OCI-LY3 (cell line): ENCODE data around the gene COL4A1.

Source experiments
- H2AFZ ChIP-seq: fragments of 200-600, 300-600 bp; shearing (Covaris generic); 2 replicates; pipeline ENCODE4 v1.6.0; 2014; ENCODE audit warnings: antibody characterized with exemption, low read depth, low read length
- H3K27ac ChIP-seq: fragments of 200-600, 300-600 bp; sonication (generic); 2 replicates; pipeline ENCODE4 v1.5.1; 2014; ENCODE audit warnings: mild to moderate bottlenecking, low read length, moderate library complexity, mixed read lengths
- H3K27me3 ChIP-seq: fragments of 200-600, 300-600 bp; sonication (generic); 2 replicates; pipeline ENCODE4 v1.6.1; 2014; ENCODE audit warnings: low read depth, low read length, mixed read lengths
- H3K36me3 ChIP-seq: fragments of 200-600, 300-600 bp; sonication (generic); replicated peaks from 2 replicates; pipeline ENCODE3; 2014; ENCODE audit warnings: low read depth, low read length, mixed read lengths
- H3K4me1 ChIP-seq: fragments of 300-600, 200-600 bp; sonication (generic); 2 replicates; pipeline ENCODE4 v1.6.1; 2014; ENCODE audit warnings: low read length, mixed read lengths
- H3K4me2 ChIP-seq: fragments of 200-600, 300-600 bp; sonication (generic); 2 replicates; pipeline ENCODE4 v1.6.1; 2014; ENCODE audit warnings: low read length, mixed read lengths
- H3K4me3 ChIP-seq: fragments of 300-600, 200-600 bp; sonication (generic); 2 replicates; pipeline ENCODE4 v1.5.1; 2014; ENCODE audit warnings: antibody characterized with exemption, mild to moderate bottlenecking, low read length, moderate library complexity
- H3K79me2 ChIP-seq: fragments of 300-600, 200-600 bp; shearing (Covaris generic); 2 replicates; pipeline ENCODE4 v1.6.1; 2014; ENCODE audit warnings: mild to moderate bottlenecking, low read length, mixed read lengths
- H3K9ac ChIP-seq: fragments of 300-600, 200-600 bp; shearing (Covaris generic); 2 replicates; pipeline ENCODE4 v1.6.0; 2014; ENCODE audit warnings: mild to moderate bottlenecking, low read length, moderate library complexity
- H3K9me3 ChIP-seq: fragments of 200-600, 300-600 bp; shearing (Covaris generic); 2 replicates; pipeline ENCODE4 v1.6.1; 2014; ENCODE audit warnings: low read length, mixed read lengths; ENCODE audit not compliant: insufficient read depth
- H4K20me1 ChIP-seq: fragments of 200-600, 300-600 bp; sonication (generic); 2 replicates; pipeline ENCODE4 v1.6.1; 2016; ENCODE audit warnings: low read length, mixed read lengths; ENCODE audit not compliant: insufficient read depth
- CTCF ChIP-seq: fragments of 200-600, 300-600 bp; sonication (generic); IDR thresholded peaks from 2 replicates; pipeline ENCODE4 v1.5.1; 2014; ENCODE audit warnings: antibody characterized with exemption, low read length, low read depth
- EZH2phosphoT487 ChIP-seq: fragments of 200-600 bp; shearing (Covaris generic); IDR thresholded peaks from 2 replicates; pipeline ENCODE4 v1.6.1; 2018; ENCODE audit warnings: antibody characterized with exemption, mixed run types, low read depth

Gene COL4A1

GRCh38 chr13:110262082-110262436 is 44.9 kb downstream of the COL4A1 start:
- Histone ChIP-seq H3K36me3 (no peaks in the 10 kb centered on the region), H3K4me2 (peak overlapping the region; percentile 54), H3K9ac (no peak overlapping the region), H3K4me1 (peaks cover 12% of the 10 kb centered on the region), H3K27me3 (peaks cover 9% of the 10 kb centered on the region; the same call in 1 of the 2 replicates), H3K9me3 (no peaks in the 10 kb centered on the region), H3K27ac (no peak overlapping the region), H4K20me1 (no peaks in the 10 kb centered on the region), H3K79me2 (no peaks in the 10 kb centered on the region), H2AFZ (no peak overlapping the region), H3K4me3 (no peak overlapping the region; the same call in 1 of the 2 replicates)
- TF ChIP-seq CTCF (no peak), EZH2phosphoT487 (no peak)

GRCh38 chr13:110261166-110262081 is 45.5 kb downstream of the COL4A1 start:
- Histone ChIP-seq H3K4me3 (peak overlapping the region; percentile 15; the same call in 1 of the 2 replicates), H3K27ac (no peak overlapping the region), H3K4me2 (peak overlapping the region; percentile 54), H3K4me1 (peaks cover 12% of the 10 kb centered on the region), H2AFZ (no peak overlapping the region), H3K9me3 (no peaks in the 10 kb centered on the region), H3K27me3 (peaks cover 9% of the 10 kb centered on the region; the same call in 1 of the 2 replicates), H3K36me3 (no peaks in the 10 kb centered on the region), H3K9ac (no peak overlapping the region), H3K79me2 (no peaks in the 10 kb centered on the region), H4K20me1 (no peaks in the 10 kb centered on the region)
- no peak for TF ChIP-seq EZH2phosphoT487

- no peaks in the 10 kb centered on the region for H3K9me3 ChIP-seq
- no peak overlapping the region for H3K4me3 ChIP-seq
- H3K27ac ChIP-seq: no peak overlapping the region
- no peak overlapping the region for H2AFZ ChIP-seq
- TF ChIP-seq EZH2phosphoT487 (no peak), CTCF (no peak)
- H3K27me3 ChIP-seq: peaks cover 9% of the 10 kb centered on the region; the same call in 1 of the 2 replicates
- no peak overlapping the region for H3K4me2 ChIP-seq
- H3K9ac ChIP-seq: no peak overlapping the region
- no peaks in the 10 kb centered on the region for H3K79me2 ChIP-seq
- H4K20me1 ChIP-seq: no peaks in the 10 kb centered on the region
- peaks cover 12% of the 10 kb centered on the region for H3K4me1 ChIP-seq
- no peaks in the 10 kb centered on the region for H3K36me3 ChIP-seq
Measured at GRCh38 chr13:110259651-110260050, 47.3 kb downstream of the COL4A1 start.

GRCh38 chr13:110258876-110259631 is 47.9 kb downstream of the COL4A1 start:
- peaks cover 13% of the 10 kb centered on the region for H3K4me1 ChIP-seq
- H3K4me3 ChIP-seq: no peak overlapping the region
- no peaks in the 10 kb centered on the region for H3K9me3 ChIP-seq
- no peaks in the 10 kb centered on the region for H4K20me1 ChIP-seq
- H3K36me3 ChIP-seq: no peaks in the 10 kb centered on the region
- H3K4me2 ChIP-seq: no peak overlapping the region
- TF ChIP-seq EZH2phosphoT487 (no peak), CTCF (no peak)
- no peak overlapping the region for H3K27ac ChIP-seq
- no peak overlapping the region for H3K9ac ChIP-seq
- no peaks in the 10 kb centered on the region for H3K79me2 ChIP-seq
- H2AFZ ChIP-seq: no peak overlapping the region
- peaks cover 7% of the 10 kb centered on the region; the same call in 1 of the 2 replicates for H3K27me3 ChIP-seq
